NCI-H526 (cell line): ENCODE measurements around the gene SRSF5.

Source experiments
- DNase-seq, 2 experiments: peaks; one replicate each; lab custom pipeline; 2025; lab: John Stamatoyannopoulos, UW

SRSF5 gene

DNA sequence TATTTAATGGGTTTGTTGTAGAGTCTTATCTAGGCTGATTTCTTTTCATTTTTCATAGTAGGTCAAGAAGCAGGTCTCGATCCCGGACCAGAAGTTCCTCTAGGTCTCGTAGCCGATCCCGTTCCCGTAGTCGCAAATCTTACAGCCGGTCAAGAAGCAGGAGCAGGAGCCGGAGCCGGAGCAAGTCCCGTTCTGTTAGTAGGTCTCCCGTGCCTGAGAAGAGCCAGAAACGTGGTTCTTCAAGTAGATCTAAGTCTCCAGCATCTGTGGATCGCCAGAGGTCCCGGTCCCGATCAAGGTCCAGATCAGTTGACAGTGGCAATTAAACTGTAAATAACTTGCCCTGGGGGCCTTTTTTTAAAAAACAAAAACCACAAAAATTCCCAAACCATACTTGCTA is 4.2 kb downstream of the SRSF5 start:
- DNase-seq, result no peak

DNA sequence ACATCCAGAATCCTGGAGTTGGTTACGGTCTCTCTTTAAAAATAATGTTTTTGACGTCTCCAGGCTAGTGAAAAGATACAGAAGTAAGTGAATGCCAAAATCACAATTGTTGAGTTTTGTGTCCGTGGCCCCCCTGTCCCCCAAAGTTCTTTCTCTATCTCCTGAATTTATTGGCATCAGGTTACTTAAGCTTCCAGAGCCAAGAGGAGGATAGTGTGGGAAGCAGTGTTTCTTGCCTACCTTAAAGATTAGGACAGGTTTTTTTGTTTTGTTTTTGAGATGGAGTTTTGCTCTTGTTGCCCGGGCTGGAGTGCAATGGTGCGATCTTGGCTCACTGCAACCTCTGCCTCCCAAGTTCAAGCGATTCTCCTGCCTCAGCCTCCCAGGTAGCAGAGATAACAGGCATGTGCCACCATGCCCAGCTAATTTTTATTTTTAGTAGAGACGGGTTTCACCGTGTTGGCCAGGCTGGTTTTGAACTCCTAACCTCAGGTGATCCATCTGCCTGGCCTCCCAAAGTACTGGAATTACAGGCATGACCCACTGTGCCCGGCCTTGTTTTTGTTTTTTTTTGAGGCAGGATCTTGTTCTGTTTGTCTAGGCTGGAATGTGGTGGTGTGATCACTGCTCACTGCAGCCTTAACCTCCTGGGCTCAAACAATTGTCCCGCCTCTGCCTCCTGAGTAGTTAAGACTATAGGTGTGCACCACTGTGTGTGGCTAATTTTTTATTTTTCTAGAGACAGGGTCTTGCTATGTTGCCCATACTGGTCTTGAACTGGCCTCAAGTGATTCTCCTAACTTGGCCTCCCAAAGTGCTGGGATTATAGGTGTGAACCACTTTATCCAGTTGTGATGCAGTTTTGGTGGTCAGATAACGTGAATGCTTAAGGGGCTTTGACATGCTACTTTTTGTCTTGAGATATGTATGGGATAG is 5.4 kb downstream of the SRSF5 start:
- DNase-seq, result no peak

DNA sequence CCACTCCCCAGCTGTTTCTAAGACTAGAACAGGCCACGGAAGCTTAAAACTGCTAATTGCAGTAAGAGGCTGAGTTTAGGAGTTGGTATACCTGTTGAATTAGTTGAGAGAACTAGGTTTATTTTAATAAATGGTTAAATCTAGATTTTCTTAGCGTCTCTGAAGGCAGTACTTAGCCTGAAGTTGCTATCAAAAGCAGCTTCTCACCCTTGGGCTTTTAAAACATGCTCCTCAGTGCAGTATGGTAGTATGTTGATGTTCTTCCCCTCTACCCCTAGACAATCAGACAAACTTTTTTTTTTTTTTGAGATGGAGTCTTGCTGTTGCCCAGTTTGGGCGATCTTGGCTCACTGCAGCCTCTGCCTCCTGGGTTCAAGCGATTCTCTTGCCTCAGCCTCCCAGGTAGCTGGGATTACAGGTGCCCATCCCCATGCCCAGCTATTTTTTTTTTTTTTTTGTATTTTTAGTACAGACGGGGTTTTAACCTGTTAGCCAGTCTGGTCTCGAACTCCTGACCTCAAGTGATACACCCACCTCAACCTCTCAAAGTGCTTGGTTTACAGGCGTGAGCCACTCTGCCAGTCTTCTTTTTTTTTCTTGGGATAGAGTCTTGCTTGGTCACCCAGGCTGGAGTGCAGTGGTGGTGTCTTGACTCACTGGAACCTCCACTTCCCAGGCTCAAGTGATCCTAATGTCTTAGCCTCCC is 6.8 kb downstream of the SRSF5 start:
- DNase-seq, result no peak

DNA sequence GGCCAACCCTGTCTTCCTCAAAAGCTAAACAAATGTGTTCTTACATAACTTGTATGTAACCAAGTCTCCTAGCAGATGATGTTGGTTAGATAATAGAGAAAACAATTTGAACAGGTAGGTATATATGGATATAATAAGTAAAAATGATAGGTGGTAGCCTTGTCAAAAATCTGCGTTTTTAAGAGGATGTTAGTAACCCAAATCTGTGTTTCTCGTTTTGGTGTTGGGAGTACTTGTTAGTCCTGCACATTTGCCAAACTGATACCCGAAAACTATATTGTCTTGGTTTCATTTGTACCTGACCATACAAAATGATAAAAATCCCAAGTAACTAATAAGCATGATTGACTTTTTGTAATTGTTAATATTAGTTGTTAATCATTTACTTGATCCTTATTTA is 8.1 kb downstream of the SRSF5 start:
- no peak for DNase-seq

DNA sequence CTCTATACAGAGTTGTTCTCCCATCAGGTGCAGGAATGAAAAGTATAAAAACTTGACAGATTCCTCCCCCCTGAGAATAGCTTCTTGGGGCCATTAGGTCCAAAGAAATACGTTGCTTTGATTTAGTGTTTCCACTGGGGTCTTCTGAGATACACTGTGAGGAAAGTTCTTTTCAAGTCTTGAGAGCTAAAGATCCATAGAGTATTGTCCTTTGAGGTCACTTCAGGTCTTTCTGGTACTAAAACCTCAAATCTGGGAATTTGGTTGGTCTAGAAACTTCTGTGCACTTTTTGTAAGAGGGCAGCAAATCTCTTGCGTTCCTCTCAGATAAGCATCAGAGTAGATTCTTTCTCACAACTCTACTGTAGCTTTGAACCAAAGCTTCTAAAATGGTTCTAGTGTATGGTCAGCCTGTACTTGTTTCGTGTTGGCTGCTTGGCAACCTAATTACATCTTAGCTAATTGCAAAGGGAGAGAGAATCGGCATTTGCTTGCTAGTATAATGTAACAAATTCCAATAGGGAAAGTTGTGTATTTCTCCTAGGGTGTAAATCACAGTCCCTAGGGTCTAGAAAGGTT is 10.0 kb downstream of the SRSF5 start:
- DNase-seq, result no peak

DNA sequence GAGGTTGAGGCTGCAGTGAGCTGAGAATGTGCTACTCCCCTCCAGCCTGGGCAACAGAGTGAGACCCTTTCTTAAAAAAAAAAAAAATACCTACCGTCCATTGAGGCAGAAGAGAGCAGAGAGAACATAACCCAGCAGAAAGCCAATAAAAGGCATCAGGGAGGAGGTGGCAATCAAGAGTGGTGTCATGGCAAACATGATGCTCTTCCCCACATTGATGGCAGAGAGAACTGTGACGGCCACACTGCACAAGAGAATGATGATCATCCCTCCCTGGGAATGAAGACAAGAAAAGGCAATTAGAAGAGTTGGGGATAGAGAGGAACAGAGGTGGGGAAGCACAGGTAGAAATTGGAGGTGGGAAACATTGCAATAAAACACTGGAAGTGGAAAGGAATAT is 12.1 kb downstream of the SRSF5 start:
- DNase-seq, result no peak

DNA sequence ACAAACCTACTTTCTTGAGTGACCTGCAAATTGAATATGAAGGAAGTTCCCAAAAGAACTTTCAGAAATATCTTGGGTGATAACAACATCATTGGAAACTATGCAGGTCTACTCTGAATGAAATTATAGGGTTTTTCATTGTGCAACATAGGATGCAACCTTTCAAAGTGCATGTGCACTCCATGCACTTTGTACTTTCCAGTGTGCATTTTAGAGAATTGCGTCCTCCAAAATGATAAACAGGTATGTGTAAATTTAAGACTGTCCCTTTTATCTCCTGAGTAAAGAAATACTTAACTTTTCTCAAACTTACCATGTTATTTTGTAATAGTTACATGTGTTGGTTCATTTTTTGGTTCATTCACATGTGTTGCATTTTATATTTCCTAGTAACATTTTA is 13.2 kb downstream of the SRSF5 start:
- no peak for DNase-seq

DNA sequence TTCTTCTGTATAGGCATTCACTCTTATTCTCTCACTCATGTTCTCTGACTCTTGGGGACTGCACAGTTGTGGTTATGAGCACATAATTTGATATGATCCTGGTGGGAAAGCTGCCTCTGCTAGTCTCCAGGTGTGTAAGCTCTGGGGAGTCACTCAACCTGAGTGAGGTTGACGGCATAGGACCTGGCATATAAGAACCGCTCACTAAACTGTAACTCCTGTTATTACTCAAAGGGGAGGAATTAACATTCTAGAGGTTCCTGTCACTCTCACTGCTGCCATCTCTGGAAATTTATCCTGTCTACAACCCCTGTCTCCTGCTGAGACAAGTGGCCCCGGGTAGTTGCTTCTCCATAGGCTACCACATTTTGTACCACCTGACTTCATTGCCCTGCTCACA is 14.0 kb downstream of the SRSF5 start:
- no peak for DNase-seq

DNA sequence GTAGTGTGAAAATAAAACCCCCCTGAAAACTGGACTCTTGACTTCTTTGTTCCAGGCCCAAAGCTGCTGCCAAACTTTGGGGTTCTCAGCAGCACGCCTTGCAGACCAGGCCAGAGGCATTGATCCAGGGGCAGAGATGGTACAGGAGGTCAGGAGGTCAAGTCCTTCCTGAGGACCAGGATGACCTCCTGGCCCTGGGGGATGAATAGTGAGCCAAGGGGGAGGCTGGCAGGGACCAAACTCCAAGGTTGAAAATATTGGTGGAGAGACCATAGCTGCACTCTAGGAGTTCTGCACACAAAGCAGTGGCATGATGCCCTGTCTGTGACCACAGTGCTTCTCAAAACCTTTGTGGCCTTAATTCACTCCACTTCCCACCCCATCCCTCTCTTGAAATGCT is 18.0 kb downstream of the SRSF5 start:
- DNase-seq, result no peak

DNA sequence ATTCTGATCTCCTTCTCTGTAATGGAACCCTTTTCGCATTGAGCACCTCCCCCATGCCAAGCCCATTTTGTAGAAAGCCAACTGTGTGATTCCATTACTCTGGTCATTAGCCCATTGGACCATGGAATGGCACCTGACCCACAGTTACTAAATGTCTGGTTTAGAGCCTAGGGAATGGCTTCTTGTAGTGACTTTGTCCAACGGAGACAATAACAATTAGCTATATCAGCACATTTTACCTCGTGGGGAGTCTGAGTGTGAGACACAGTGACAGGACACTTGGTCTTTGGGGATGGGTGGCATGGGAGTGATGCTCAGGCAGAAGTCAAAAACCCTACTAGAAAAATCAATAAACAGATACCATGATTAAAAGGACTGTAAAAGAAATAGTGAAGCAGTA is 19.7 kb downstream of the SRSF5 start:
- no peak for DNase-seq

DNA sequence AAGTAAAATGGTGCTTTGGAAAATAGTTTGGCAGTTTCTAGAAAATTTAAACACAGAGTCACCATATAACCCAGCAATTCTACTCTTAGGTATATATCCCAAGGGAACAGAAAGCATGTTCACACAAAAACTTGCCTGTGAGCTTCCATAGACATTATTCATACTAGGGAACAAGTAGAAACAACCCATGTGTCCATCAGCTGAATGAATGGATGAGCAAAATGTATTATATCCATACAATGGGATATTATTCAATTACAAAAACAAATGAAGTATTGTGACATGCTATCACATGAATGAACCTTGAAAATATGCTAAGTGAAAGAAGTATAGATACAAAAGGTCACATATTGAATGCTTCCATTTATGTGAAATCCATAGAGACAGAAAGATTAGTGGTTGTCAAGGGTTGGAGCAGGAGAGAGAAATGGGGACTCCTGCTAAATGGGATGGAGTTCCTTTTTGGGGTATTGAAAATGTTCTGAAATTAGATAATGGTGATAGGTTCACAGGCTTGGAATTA is 22.2 kb downstream of the SRSF5 start:
- no peak for DNase-seq

DNA sequence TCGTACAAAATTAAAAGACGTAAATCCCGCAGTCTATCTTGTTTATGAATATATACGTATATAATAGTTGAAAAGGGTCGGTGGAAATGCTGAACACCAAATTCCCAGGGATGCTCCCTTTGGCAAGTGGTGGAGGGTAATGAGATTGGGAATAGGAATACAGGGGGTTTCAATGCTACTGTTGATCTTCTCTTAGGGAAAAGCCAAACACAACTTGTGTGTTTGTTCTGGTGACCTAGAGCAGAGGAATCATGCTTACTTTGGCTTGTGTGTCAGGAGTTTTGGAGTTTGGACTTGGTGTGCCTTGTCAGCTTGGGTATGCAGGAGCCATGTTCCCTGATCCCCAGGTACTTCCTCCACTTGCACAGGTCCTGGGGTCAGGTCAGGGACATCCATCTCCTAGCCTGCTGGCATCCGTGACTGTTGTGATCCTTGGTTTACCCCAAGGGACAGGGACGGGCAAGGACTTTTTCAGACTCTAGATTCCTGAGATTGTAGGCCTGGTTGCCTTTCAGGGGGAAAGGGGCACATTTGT is 26.0 kb downstream of the SRSF5 start:
- DNase-seq, result no peak

DNA sequence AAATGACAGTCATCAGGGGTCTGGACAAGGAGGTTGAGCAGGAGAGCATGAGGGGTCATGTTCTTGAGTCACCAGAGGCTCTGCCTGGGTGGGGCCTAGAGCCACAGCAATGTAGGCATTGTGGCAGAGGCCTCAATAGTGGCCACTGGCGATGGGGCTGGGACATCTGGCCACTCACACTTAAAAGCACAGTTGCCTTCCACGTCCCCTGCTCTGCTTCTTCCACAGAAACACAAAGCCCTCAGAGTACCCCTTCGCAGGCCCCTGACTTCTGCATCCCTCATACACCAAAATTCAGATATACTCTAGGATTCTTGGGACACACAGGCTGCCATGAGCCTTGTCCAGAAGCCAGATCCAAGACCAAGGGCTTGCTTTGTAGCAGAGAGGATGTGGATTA is 27.8 kb downstream of the SRSF5 start:
- no peak for DNase-seq

DNA sequence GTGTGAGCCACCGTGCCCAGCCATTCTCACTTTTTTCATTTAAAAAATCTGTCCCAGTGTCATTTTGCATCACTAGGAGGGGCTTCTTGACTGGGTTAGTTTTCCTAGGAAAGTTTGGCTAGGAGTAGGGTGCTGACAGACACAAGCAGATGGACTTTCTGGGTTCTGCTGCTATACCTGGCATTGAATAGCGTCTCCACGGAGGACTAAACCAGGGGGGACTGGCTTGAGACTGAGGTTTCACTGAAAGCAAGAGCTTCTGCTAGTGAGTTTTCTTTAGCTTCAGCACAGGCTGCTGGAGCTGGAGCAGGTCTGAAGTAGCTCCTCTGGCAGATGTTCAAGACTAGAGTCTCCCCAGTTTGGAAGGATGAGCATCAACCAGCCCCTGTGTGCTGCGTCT is 28.7 kb downstream of the SRSF5 start:
- DNase-seq, result no peak

DNA sequence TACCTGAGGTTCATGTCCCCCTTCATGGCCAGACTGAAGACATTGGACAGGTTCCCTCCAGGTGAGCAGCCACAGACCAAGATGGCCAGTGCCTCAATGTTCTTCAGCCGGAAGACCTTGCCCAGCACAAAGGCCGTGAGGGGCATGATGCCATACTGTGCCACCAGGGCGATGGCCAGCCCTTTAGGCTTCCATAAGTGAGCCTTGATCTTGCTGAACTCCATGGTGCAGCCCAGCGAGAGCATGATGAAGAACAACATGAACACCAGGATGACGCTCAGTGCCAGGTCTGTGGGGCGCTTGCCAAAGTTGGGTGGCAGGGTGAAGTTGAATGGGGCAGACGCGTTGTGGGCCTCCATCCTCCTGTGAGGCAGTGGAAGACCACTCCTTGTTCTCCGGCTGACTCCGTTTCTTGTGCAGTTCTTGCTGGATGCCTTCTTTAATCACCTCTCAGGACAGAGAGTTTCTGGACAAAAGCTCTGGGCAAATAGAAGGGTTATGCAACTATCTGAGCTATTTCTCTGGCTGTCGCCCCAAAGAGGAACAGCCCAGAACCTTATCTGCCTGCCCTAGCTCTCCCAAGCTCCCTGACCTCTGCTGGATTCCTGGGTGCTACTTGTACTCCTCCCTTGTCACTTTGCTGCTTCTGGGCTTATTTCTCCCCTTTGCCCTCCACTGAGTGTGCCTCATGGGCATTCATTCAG is 30.0 kb downstream of the SRSF5 start, which contains the start of gene SLC10A1:
TSS of gene SLC10A1 (minus strand) at position 445 of the 704 bp plus-strand sequence. CDS start at position 359, 86 bp downstream.
- DNase-seq, result no peak

DNA sequence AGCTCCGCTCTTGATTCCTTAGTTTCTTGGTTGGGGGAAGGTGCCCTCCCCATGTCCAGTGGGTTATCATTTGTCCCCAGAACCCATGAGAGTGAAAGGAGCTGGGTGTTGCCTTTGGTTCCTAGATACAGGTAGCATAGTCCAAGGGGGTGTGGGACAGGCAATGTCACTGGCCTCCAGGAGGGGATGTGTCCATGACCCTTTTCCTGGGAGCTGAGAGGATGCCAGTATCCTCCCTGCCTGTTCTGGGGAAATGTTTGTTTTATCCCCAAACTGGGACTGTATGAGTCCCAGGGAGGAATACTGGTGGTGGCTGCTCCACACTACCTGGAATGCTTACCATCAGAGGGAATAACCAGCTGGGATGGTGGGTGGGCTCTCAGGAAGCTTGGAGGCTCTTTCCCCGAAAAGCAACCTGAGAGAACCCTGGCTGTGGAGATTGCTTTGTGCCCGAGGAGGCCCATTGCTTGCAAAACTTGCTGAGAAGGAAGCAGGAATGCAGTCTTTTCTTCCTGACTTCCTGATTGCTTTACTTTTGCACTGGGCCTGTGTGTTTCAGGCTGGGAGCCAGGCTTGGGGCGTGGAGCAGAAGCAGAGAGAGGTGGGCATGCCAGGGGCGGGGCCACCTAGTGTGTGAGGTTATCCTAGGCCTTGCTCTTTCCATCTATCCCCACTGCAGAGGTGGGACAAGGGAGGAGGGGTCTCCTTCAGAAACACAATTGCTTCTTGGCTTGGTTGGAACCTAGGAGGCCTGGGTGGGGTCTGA is 30.8 kb downstream of the SRSF5 start:
- no peak for DNase-seq

DNA sequence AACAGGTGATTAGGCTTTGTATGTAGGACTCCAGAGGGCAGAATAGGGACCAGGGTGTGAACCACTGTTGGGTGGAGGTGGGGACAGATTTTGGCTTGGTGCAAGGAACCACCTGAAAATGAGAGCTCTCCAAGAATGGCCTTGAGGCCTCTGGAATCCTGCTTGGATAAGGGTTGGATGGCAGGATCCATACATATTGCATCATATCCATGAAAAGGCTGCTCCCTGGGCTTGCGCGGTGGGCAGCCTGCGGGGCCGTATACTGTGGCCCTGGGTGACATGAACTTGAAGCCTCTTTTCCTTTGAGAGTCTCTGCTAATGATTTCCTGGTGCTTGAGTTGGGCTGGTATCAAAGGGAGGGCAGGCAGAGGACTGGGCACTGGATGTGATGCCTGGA is 31.4 kb downstream of the SRSF5 start:
- DNase-seq, result no peak

DNA sequence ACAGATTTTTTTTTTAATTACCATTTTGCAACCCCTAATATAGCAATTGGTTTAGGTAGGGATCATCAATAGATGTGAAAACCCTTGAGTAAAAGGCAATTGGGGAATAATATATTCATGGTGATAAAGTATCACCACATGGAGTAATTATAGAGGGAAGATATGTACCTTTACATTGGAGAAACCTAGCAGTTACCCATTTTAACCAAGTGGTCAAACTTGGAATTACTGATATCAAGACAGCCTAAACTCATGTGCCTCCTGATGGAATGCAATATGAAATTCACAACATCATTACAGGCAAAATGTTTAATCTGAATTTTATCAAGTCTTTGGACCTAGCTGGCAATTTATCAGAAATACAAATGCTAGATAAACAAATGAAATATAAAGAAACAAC is 36.8 kb downstream of the SRSF5 start:
- DNase-seq, result no peak

DNA sequence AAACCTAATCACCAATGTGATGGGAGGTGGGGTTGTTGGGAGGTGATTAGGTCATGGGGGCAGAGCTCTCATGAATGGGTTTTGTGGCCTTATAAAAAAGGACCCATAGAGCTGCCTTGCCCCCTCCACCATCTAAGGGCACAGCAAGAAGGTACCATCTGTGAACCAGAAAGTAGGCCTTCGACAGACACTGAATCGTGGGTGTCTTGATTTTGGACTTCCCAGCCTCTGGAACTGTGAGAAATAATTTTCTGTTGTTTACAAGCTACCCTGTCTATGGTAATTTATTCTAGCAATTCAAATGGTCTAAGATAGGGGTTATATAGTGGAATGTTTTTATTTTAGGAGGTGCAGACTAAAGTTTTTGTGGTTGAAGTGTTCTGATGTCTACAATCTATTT is 38.0 kb downstream of the SRSF5 start:
- no peak for DNase-seq

DNA sequence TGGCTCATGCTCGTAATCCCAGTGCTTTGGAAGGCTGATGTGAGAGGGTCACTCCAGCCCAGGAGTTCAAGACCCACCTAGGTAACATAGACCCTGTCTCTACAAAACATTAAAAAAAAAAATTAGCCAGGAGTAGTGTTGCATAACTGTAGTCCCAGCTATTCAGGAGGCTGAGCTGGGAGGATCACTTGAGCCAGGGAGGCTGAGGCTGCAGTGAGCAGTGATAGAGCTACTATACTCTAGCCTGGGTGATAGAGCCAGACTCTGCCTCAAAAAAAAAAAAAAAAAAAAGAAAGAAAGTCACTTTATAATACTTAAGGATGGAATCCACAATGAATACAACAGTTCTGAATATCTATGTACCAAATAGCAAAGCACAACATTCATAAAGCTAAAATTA is 40.2 kb downstream of the SRSF5 start:
- DNase-seq, result no peak
